K562 (cell line): ENCODE data around the gene SELENOI. TPM values are rescaled to one million over a fixed set of nuclear protein-coding genes. Genes with fewer than 3 reads are reported as not detected.

Experiments
- CHD7 ChIP-seq: fragments of 200-600 bp; sonication (generic); IDR thresholded peaks from one replicate; pipeline ENCODE4 v1.6.1; 2012; ENCODE audit warnings: mild to moderate bottlenecking, low read depth, low read length, inconsistent platforms
- CSDE1 ChIP-seq, 2 experiments: fragments of 450-650 bp; IDR thresholded peaks; 2 replicates each; pipeline ENCODE4 v1.6.1; 2016; ENCODE audit warnings: mild to moderate bottlenecking in 1 of 2
- ESRRB ChIP-seq: fragments of 250-450 bp; sonication (Bioruptor Pico); IDR thresholded peaks from 2 replicates; pipeline ENCODE4 v1.5.0; 2020; ENCODE audit warnings: mild to moderate bottlenecking, moderate library complexity, borderline replicate concordance
- KDM2B ChIP-seq: fragments of 250-450 bp; sonication (Bioruptor Pico); IDR thresholded peaks from 2 replicates; pipeline ENCODE4 v1.8.0; 2021; ENCODE audit warnings: mild to moderate bottlenecking, moderate library complexity
- MYNN ChIP-seq, 2 experiments: sonication (generic); formaldehyde crosslinking in 1 of 2; IDR thresholded peaks; 2 replicates each; pipeline versions ENCODE4 v1.5.0 to v1.6.1; 2016 to 2020; ENCODE audit warnings: antibody characterized with exemption in 1 of 2, missing genetic modification reagents in 1 of 2
- PHTF2 ChIP-seq: fragments of 250-450 bp; sonication (Bioruptor Pico); IDR thresholded peaks from 2 replicates; pipeline ENCODE4 v1.5.0; 2021; ENCODE audit warnings: mild to moderate bottlenecking
- SRSF9 ChIP-seq: fragments of 200-400 bp; formaldehyde crosslinking; IDR thresholded peaks from 2 replicates; pipeline ENCODE4 v1.6.1; 2017; ENCODE audit warnings: low read depth, low read length, borderline replicate concordance
- TCF7 ChIP-seq: sonication (generic); IDR thresholded peaks from 2 replicates; pipeline ENCODE4 v1.6.1; 2016; ENCODE audit warnings: antibody characterized with exemption, borderline replicate concordance
- ZNF589 ChIP-seq: fragments of 200-800 bp; sonication (Bioruptor generic); IDR thresholded peaks from 2 replicates; pipeline ENCODE4 v1.6.1; 2016; ENCODE audit warnings: low read depth, missing genetic modification characterization, missing compliant biosample characterization
- ZNF668 ChIP-seq: fragments of 250-450 bp; sonication (Bioruptor Pico); IDR thresholded peaks from 2 replicates; pipeline ENCODE4 v1.8.0; 2022; ENCODE audit warnings: mild to moderate bottlenecking, inconsistent platforms
- polyA plus RNA-seq, 8 experiments: library from polyadenylated mRNA; depleted of rRNA in 4 of 8; stranded (reverse) in 5 of 8; unstranded in 3 of 8; fragments of >200 nt; fragmentation: Nextera tagmentation in 2 of 8; fragmentation: Illumina TruSeq in 1 of 8; extraction: Ambion mirVana in 2 of 8; extraction: Trizol in 1 of 8; gene quantifications; 2 replicates each; pipeline versions ENCODE4 v1.2.1 to v1.2.3, GENCODE V29; 2011 to 2014; ENCODE audit warnings: inconsistent platforms in 1 of 8, missing spikeins in 1 of 8
- total RNA-seq, 7 experiments: library from RNA; depleted of rRNA in 6 of 7; stranded (reverse); fragments of >200 nt in 6 of 7; fragmentation: Illumina TruSeq in 2 of 7; extraction: Trizol in 2 of 7; gene quantifications; 2 replicates each; pipeline versions ENCODE4 v1.2.1 to v1.2.3, GENCODE V29; 2011 to 2021; ENCODE audit warnings: low replicate concordance in 1 of 7
- TF ChIP-seq, protein P1 (sequence below): fragments of 450-650 bp; formaldehyde crosslinking; IDR thresholded peaks from 2 replicates; pipeline ENCODE4 v1.4.0; 2020; ENCODE audit warnings: mild to moderate bottlenecking, moderate library complexity

The SELENOI gene
- total and polyA plus RNA-seq, 9 of the 15 experiments (the other 6 are each of a cell fraction or from before 2014, with no cell fraction given), result 9.6 to 46.9 (median 24.4) TPM

DNA sequence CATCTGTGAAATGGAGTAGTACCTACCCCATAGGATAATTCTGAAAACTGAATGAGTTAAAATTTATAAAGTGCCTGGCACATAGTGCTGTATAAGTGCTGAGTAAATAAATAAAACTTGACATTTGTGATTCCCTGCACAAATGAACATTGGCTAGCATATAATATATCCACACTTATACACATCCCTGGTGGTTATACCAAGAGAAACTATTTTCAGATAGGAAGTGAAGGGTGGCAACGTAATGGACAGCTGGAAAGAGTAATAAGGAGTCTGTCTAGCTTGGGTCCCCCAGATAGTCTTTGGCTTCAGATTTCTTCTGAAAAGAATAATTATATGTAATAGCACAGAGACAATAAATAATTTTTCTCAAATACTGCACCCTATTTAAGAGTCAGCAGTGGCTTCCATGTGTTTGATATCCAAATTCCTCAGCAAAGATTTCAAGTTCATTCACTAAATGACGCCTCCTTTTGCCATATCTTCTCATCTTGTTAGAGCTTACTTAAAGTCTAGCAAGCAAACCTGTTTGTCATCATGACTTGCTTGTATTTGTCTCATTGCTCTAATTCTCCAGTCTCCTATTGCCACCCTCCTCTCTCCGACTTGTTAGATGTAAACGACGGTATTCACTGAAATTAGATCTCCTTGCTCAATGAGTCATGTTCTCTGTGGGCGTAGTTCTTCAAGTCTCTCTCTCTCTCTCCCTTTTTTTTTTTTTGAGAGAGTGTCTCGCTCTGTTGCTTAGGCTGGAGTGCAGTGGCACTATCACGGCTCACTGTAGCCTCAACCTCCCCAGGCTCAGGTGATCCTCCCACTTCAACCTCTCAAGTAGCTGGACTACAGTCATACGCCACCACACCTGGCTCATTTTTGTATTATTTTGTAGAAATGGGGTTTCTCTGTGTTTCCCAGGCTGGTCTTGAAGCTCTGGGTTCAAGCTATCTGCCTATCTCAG lies 9.4 kb downstream of the SELENOI start (continued):
- TF ChIP-seq SRSF9 (no peak), CSDE1 (IDR thresholded peaks at IDR 0.05) (no peak), PHTF2 (CRISPR knock-in tag) (no peak), ZNF668 (CRISPR knock-in tag) (no peak), KDM2B (CRISPR knock-in tag) (no peak), ESRRB (CRISPR knock-in tag) (no peak), TCF7 (no peak), MYNN (IDR thresholded peaks at IDR 0.05) (no peak), MYNN (CRISPR knock-in tag; IDR thresholded peaks at IDR 0.05) (no peak), ZNF589 (CRISPR knock-in tag) (peak; percentile 75; the same call in 1 of the 2 replicates), CHD7 (no peak)
- TF ChIP-seq, protein P1, sequence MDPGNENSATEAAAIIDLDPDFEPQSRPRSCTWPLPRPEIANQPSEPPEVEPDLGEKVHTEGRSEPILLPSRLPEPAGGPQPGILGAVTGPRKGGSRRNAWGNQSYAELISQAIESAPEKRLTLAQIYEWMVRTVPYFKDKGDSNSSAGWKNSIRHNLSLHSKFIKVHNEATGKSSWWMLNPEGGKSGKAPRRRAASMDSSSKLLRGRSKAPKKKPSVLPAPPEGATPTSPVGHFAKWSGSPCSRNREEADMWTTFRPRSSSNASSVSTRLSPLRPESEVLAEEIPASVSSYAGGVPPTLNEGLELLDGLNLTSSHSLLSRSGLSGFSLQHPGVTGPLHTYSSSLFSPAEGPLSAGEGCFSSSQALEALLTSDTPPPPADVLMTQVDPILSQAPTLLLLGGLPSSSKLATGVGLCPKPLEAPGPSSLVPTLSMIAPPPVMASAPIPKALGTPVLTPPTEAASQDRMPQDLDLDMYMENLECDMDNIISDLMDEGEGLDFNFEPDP (CRISPR knock-in tag), result no peak
